ENCODE results near the gene CST9L. TPM values are rescaled to one million over a fixed set of nuclear protein-coding genes. Genes with fewer than 3 reads are reported as not detected.

Gene CST9L
- total RNA-seq, 1 donor from 2014 or later: not detected

GRCh38 chr20:23515250-23515939 lies 52.9 kb downstream of the CST9L start:
- Mint-ChIP-seq H3K4me3 (ENCODE audit: unreplicated experiment) (no peak overlapping the region), H3K27me3 (ENCODE audit: unreplicated experiment) (no peaks in the 10 kb centered on the region), H3K36me3 (ENCODE audit: low read depth, unreplicated experiment) (no peaks in the 10 kb centered on the region), H3K4me1 (ENCODE audit: unreplicated experiment) (no peaks in the 10 kb centered on the region), H3K27ac (ENCODE audit: unreplicated experiment) (no peak overlapping the region), H3K9me3 (ENCODE audit: unreplicated experiment) (no peaks in the 10 kb centered on the region)
- DNase-seq (ENCODE audit: low spot score): no peak
- TF ChIP-seq CTCF (IDR thresholded peaks at IDR 0.05; ENCODE audit: unreplicated experiment): no peak

- Mint-ChIP-seq H3K36me3 (ENCODE audit: low read depth, unreplicated experiment) (no peaks in the 10 kb centered on the region), H3K4me3 (ENCODE audit: unreplicated experiment) (no peak overlapping the region), H3K27ac (ENCODE audit: unreplicated experiment) (no peak overlapping the region), H3K27me3 (ENCODE audit: unreplicated experiment) (no peaks in the 10 kb centered on the region), H3K9me3 (ENCODE audit: unreplicated experiment) (no peaks in the 10 kb centered on the region), H3K4me1 (ENCODE audit: unreplicated experiment) (no peaks in the 10 kb centered on the region)
- TF ChIP-seq CTCF (IDR thresholded peaks at IDR 0.05; ENCODE audit: unreplicated experiment): no peak
- DNase-seq (ENCODE audit: low spot score): no peak
These were observed 53.4 kb downstream of the CST9L start for GRCh38 chr20:23514848-23515247.

Other genes starting within 250 kb of the CST9L start
- gene NXT1, start 217.7 kb downstream of the CST9L start, total RNA-seq (ENCODE audit: unreplicated experiment): 24.5 TPM
- 9.6 TPM for gene GZF1, start 206.3 kb downstream of the CST9L start, total RNA-seq (ENCODE audit: unreplicated experiment)
- 9.6 TPM for gene NAPB, start 147.0 kb downstream of the CST9L start, total RNA-seq (ENCODE audit: unreplicated experiment)
- not detected for gene CSTL1, start 128.8 kb downstream of the CST9L start, total RNA-seq (ENCODE audit: unreplicated experiment)
- gene CST11, start 115.6 kb downstream of the CST9L start, total RNA-seq (ENCODE audit: unreplicated experiment): not detected
- not detected for gene CST8, start 77.4 kb downstream of the CST9L start, total RNA-seq (ENCODE audit: unreplicated experiment)
- gene CST9, start 37.4 kb upstream of the CST9L start, total RNA-seq (ENCODE audit: unreplicated experiment): not detected
- 40.6 TPM for gene CST3, start 69.5 kb upstream of the CST9L start, total RNA-seq (ENCODE audit: unreplicated experiment)
- not detected for gene CST4, start 120.6 kb upstream of the CST9L start, total RNA-seq (ENCODE audit: unreplicated experiment)
- 130 TPM for gene CST1, start 182.5 kb upstream of the CST9L start, total RNA-seq (ENCODE audit: unreplicated experiment)

All from endothelial cell (in vitro differentiated cells).